GM18519 (cell line): ENCODE measurements around the gene USP54.
"Not testable (repeated sequence)": the region's sequence is repeated elsewhere in the genome, so short reads cannot be mapped to it uniquely, and the experiment has no call there.

Source experiments
- ATAC-seq: cut with Tn5 transposase; IDR thresholded peaks from one replicate; pipeline ENCODE4 v1.9.1; 2021; ENCODE audit warnings: mild to moderate bottlenecking, moderate library complexity; ENCODE audit not compliant: unreplicated experiment, low FRiP score

USP54 gene

DNA sequence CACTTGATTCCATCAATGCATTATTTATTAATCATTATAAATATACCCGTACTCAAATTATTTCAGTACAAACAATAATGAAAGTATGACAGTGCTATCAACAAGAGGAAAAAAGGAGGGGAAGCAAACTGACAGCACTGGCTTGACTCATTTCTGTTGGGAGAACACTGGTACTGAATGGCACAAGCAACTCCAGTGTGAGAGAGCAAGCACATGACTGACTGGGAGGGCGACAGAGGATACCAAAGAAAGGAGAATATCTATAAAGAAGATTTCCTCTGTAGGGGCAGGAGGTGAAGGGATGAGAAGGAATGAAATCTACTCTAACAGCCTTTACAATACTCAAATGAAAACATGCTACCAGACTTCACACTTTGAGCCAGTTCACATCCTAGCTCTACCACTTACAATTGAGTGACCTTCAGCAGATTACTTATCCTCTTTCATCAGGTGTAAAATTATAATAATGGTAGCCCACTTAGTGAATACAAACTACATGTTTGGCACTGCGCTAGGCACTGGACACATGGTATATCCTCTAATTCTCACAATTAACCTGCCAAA, 1.5 kb downstream of the USP54 start:
- no peak for ATAC-seq

DNA sequence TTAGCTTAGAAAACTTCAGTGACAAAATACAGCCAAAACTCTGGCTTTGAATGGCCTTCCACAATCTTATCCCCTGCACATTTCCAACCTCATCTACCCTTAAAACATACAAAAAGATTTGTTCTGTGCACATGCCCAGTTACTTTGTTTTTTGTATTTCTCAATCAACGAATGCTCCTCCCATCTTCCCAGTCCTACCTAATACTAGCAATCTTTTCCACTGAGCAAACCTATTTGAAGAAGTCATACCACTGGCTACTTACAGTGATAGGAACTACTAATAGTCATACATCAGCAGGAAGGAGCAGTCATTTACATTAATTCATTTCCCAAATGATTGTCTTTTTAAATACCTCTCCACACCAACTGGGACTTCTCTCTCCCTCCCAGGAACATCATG, 2.5 kb downstream of the USP54 start:
- ATAC-seq = no peak

DNA sequence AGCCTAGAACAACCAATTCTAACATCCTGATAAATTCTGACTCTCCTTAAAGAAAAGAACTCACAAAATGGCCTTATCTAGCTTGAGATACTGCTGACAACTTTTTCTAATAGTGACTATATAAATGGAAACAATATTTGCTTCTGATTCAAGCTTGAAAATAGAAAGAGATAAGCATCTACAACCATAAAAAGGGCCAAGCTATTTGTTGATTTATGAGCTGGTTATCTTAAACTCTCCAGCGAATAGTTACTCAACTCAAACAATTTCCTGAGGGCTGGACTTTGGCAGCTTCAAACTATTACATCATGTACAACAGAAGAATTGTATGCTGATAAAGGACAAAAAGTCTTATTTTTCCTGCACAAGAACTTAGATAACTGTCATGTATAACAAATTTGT, 4.6 kb downstream of the USP54 start:
- ATAC-seq = no peak

DNA sequence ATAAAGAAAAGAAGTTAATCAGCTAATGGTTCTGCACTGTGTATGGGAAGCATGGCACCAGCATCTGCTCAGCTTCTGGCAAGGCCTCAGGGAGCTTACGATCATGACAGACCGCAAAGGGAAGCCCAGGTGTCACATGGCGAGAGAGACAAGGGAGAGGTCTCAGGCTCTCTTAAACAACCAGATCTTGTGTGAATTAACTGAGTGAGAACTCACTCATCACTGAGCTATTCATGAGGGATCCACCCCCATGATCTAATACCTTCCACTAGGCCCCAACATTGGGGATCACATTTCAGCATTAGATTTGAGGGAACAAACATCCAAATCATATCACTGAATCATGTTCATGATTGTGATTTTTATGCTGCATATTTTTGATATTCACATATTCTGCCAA, 5.8 kb downstream of the USP54 start:
- ATAC-seq = no peak

DNA sequence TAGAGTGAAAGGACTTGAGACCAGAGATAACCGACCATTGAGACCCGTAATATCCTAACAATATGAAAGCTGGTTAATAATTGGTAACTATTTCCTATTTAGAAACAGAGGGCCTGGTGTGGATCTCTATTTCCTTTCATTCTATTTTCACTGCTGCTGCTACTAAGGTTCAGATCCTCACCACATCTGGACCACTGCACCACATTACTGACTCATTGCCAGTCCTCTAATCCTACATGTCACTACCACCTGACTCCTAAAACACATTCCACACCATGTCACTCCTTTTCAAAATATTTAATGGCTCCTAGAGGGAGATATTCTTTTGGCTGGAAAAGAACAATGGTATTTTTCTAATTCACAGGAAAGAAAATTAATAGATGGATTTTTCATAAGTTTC, 6.4 kb downstream of the USP54 start:
- no peak for ATAC-seq

DNA sequence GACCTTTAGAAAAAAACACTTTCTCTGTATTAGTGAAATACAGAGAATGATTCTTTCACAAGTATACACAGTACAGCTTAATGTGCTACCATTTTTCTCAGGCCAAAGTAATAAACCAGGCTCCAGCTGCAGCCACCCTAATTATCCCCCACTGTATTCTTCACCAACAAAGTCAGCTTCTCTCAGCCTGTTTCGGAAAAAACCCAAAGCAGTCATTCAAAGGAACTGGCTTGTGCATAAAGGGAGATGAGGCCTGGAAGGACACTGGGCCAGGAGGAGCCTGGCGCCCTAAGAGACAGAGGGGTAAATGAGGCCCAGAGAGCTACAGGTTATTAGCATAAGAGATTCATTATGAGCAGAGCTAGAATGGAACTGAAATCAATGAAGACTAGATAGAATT, 9.2 kb downstream of the USP54 start:
- no peak for ATAC-seq

DNA sequence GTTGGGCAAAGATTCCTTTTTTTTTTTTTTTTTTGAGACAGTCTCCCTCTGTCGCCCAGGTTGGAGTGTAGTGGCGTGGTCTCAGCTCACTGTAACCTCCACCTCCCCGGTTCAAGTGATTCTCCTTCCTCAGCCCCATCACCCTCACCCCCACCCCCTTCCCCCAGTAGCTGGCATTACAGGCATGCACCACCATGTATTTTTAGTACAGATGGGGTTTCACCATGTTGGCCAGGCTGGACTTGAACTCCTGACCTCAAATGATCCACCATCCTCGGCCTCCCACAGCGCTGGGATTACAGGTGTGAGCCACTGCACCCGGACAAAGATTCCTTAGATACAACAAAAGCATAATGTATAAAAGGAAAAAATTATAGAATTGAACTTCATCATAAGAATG, 12.2 kb downstream of the USP54 start:
- ATAC-seq = not testable (repeated sequence)

DNA sequence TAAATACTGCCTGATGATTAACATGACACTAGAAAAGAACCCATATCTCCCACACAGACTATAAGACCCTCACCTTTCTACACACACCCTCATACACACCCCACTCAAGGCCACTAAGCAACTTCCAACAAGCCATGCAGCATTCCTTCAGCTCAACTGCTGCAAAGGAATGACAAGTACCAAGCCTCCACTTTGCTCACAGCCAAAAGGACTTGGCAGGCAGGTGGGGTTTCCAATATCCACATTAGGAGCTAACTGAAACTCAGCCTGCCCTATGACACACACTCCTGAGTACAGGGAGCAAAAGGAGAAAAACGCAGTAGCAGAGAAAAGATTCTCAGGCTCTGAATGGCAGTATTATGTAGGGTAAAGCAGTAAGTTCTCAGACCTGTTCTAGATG, 13.4 kb downstream of the USP54 start:
- ATAC-seq = no peak

- ATAC-seq = no peak
These were observed 14.1 kb downstream of the USP54 start for GRCh38 chr10:73576890-73577591.

DNA sequence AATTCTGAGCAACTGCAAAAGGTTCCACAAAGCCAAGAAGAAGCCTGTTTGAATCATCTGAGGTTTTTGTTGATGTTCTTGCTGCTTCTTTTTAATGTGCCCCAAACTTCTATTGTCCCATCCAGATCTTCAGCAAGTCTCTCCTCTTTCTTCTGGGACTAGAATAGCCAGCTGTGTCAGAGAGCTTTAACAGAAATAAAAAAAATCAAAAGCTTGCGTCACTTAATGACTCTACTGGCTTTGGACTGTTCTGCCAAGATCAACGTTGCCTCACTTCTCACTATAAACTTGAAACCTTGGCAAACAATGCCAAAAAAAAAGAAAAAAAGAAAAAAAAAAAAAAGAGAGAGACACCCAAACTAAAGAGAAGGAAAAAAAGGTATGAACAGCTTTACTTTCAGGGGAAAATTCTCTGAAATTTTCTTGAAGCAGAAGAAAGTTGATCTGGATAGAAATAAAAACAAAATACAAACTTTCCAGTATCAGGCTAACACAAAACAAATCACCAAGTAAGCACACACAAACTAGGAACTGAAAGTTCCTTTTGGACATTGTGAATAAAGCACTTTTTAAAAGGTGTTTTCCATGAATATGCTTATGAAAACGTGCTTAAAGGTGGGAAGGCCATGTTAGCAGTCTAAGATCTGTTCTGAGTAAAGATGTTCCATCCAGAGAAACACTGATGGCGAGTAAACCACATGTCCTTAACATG, 14.8 kb downstream of the USP54 start:
- ATAC-seq = no peak

GRCh38 chr10:73567025-73567424, 24.1 kb downstream of the USP54 start:
- ATAC-seq = not testable (repeated sequence)

DNA sequence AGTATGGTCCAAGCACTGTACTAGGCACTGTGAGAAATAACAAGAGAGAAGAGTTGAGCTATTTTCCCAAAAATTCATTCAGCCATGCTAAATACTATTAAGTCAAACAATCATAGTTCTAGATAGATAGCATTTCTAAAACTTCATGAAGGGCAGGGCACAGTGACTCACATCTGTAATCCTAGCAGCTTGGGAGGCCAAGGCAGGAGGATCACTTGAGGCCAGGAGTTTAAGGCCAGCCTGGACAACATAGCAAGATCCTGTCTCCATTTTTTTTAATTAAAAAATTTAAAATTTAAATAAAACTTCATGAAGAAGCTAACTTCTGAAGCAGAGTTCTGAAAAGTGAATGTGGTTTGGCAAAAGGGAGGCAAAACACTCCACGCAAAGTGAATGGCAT, 29.9 kb downstream of the USP54 start:
- no peak for ATAC-seq

DNA sequence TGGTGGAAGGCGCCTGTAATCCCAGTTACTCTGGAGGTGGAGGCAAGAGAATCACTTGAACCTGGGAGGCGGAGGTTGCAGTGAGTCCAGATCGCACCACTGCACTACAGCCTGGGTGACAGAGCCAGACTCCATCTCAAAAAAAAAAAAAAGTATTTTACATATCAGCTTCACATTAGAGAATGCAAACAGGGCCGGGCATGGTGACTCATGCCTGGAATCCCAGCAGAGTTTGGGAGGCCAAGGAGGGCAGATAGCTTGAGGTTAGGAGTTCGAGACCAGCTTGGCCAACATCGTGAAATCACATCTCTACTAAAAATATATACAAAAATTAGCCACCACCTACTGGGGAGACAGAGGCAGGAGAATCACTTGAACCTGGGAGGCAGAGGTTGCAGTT, 31.6 kb downstream of the USP54 start:
- ATAC-seq = no peak

DNA sequence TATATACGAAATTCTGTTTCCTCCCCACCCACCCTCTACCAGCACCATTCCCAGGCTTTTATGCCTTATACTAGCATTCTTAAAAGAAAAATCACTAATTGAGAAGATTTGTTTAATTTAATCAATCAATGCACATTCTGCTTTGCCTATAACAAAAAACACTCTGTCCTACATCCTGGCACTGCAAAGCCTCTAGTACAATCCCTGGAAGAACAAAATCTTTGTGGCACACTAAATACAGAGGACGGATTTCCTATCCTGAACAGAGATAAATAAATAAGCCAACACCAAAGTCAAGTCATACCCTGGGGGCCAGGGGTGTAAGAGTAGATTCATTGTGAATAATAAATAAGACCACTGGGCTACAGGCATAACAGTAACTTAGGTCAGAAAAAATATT, 34.3 kb downstream of the USP54 start:
- ATAC-seq = no peak

GRCh38 chr10:73554721-73555120, 36.4 kb downstream of the USP54 start:
- ATAC-seq = no peak

- ATAC-seq = no peak
These were observed 37.4 kb downstream of the USP54 start for GRCh38 chr10:73553761-73554160.

- no peak for ATAC-seq
These were observed 38.1 kb downstream of the USP54 start for GRCh38 chr10:73552819-73553715.

DNA sequence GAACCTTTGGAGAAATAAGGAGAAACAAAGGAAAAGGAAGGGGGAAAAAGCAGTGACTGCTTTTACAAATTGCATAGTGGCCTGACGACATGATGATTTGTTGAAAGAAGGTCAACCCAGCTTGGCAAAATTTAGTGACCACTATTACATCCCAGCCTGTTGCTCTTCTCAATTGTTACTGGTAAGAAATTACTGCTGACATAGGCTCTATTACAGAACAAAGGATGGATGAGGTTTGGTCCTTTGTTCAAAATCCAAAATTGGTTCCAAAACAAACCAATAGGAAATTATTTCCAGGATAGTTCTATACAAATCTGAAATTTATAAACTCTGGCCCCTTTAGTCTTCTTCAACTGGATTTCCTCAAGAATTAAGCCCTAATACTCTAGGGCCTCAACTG, 39.6 kb downstream of the USP54 start:
- ATAC-seq = no peak

DNA sequence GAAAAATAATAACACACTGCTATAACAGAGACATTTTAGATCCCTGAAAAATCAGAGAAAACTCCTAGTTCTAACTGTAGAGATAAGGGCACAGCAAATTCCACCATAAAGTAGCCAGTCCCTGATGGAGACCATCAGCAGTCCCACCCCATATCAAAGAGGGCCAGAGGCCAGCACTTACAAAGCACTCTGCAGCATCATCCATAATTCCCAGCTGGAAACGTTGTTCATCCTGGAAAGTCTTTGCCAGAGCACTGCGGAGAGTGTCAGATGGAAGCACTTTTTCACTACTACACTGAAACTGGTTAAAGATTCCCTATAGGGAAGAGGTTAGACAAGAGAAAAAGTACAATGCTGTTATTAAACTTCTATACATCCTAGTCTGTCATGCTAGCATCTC, 45.8 kb downstream of the USP54 start:
- ATAC-seq = no peak

GRCh38 chr10:73537709-73538108, 53.4 kb downstream of the USP54 start:
- ATAC-seq = no peak

DNA sequence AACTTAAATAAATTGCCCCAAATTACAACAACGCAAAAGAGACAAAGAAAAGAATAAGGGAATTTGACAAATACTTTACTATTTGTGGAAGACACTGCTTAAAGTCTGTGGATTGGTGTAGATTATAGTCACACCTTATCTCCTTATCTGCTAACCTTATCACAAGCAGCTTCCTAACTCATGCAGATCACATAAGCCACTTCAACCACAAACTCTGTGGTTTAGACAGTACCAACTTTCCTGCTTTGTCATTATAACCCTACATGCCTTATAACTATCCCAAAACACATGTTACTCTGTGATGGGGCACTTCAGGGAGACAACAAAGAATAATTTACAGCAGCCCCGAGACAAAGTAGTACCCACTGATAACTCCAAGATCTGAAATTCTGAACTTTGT, 53.9 kb downstream of the USP54 start:
- ATAC-seq = no peak
